ENCODE data around the gene GBE1.

GBE1 gene

DNA sequence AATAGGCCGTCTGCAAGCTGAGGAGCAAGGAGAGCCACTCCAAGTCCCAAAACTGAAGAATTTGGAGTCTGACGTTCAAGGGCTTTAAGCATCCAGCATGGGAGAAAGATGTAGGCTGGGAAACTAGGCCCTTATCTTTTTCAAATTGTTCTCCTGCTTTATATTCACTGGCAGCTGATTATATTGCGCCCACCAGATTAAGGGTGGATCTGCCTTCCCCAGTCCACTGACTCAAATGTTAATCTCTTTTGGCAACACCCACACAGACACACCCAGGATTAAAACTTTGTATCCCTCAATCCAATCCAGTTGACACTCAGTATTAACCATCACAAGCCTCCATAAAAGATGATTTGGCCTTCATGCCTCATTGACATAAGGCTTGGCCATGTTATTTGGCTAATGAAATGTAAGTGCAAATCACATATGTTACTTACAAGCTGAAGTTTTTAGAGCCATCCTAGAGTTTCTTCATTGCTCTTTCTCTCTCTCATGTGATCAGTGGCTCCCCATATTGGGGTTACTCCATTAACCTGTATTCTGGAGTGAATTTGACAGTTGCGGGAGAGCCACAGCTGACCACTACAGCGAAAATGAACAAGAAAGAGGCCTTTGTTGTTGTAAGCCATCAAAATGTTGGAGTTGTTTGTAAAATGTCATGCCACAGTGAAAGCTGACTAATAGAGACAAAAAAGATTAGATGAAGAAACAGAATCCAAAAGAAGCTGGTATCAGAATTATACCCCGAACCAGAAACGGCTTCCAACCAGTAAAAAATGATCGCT, 61.7 kb downstream of the GBE1 start:
- H3K4me3 Mint-ChIP-seq: no peak overlapping the region
- H3K27me3 Mint-ChIP-seq: no peaks in the 10 kb centered on the region
- no peak for DNase-seq

GRCh38 chr3:81696090-81696489, 65.4 kb downstream of the GBE1 start:
- no peak for DNase-seq
- Mint-ChIP-seq H3K4me1 (ENCODE audit: low read depth) (no peaks in the 10 kb centered on the region), H3K27me3 (no peaks in the 10 kb centered on the region), H3K36me3 (ENCODE audit: low read depth) (peaks cover 12% of the 10 kb centered on the region), H3K9me3 (no peaks in the 10 kb centered on the region), H3K27ac (no peak overlapping the region), H3K4me3 (no peak overlapping the region)

More for the DNA sequence above, 61.7 kb downstream of the GBE1 start:
- no peaks in the 10 kb centered on the region for H3K9me3 Mint-ChIP-seq
- no peak overlapping the region for H3K27ac Mint-ChIP-seq
- peaks cover 12% of the 10 kb centered on the region for H3K36me3 Mint-ChIP-seq (ENCODE audit: low read depth)
- no peaks in the 10 kb centered on the region for H3K4me1 Mint-ChIP-seq (ENCODE audit: low read depth)

- peaks cover 12% of the 10 kb centered on the region for H3K36me3 Mint-ChIP-seq (ENCODE audit: low read depth)
- H3K9me3 Mint-ChIP-seq: no peaks in the 10 kb centered on the region
- no peak for DNase-seq
- no peaks in the 10 kb centered on the region for H3K27me3 Mint-ChIP-seq
- no peak overlapping the region for H3K27ac Mint-ChIP-seq
- H3K4me1 Mint-ChIP-seq (ENCODE audit: low read depth): no peaks in the 10 kb centered on the region
- no peak overlapping the region for H3K4me3 Mint-ChIP-seq
These were observed 66.1 kb downstream of the GBE1 start for GRCh38 chr3:81695302-81695701.

DNA sequence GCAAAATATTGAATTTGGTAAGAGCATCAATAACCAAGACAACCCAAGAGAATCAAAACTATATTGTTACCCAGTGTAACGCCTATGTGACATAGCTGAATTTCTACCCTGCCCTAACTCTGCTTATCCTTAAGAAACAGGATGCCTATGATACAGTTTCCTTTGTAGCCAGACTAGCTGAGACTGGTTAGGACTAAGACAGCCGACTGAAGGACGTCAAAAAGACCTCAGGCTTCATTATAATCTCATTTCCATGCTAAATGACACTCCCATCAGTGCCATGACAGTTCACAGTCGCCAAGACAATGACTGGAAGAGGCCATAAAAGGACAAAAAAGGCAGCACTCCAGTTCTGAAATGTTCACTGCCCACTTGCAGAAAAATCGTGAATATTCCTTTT, 66.8 kb downstream of the GBE1 start:
- no peaks in the 10 kb centered on the region for H3K4me1 Mint-ChIP-seq (ENCODE audit: low read depth)
- peaks cover 8% of the 10 kb centered on the region for H3K36me3 Mint-ChIP-seq (ENCODE audit: low read depth)
- no peaks in the 10 kb centered on the region for H3K27me3 Mint-ChIP-seq
- H3K27ac Mint-ChIP-seq: no peak overlapping the region
- H3K9me3 Mint-ChIP-seq: no peaks in the 10 kb centered on the region
- H3K4me3 Mint-ChIP-seq: no peak overlapping the region
- no peak for DNase-seq

- Mint-ChIP-seq H3K36me3 (ENCODE audit: low read depth) (peaks cover 4% of the 10 kb centered on the region), H3K9me3 (no peaks in the 10 kb centered on the region), H3K27ac (no peak overlapping the region), H3K27me3 (no peaks in the 10 kb centered on the region), H3K4me1 (ENCODE audit: low read depth) (no peaks in the 10 kb centered on the region), H3K4me3 (no peak overlapping the region)
- DNase-seq: no peak
These were observed 68.7 kb downstream of the GBE1 start for GRCh38 chr3:81692766-81693165.

- H3K4me3 Mint-ChIP-seq: no peak overlapping the region
- no peak for DNase-seq
- no peaks in the 10 kb centered on the region for H3K9me3 Mint-ChIP-seq
- peaks cover 9% of the 10 kb centered on the region for H3K36me3 Mint-ChIP-seq (ENCODE audit: low read depth)
- no peak overlapping the region for H3K27ac Mint-ChIP-seq
- H3K4me1 Mint-ChIP-seq (ENCODE audit: low read depth): no peaks in the 10 kb centered on the region
- H3K27me3 Mint-ChIP-seq: no peaks in the 10 kb centered on the region
These were observed 71.8 kb downstream of the GBE1 start for GRCh38 chr3:81689617-81690016.

DNA sequence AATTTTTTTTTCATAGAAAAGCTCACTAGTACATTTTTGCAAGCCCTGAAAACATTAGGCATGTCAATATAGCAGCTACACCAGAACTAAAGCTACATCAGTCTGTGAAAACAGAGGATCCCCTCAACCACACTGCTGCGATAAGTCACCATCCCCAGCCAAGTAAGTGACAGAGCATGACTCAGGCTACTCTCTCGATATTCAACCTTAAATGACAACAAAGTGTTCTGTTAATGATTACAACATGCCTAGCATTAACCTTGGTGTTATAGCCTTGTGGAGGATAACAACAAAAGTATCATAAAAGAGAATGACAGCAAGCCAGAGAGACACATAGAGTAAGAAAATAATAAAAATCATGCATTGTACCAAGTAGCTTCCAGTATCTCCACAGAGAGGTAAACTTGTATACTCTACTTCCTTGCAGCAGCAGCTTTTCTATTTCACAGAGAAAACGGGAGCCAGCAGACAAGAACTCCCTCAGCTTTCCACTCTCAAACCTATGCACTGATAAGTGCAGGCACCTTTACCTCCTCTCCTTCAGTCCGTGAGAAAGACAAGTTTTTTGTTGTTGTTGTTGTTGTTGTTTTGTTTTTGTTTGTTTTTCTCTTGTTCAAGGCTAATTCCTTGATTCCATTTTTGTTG, 76.6 kb downstream of the GBE1 start:
- Mint-ChIP-seq H3K27me3 (no peaks in the 10 kb centered on the region), H3K36me3 (ENCODE audit: low read depth) (peaks cover 18% of the 10 kb centered on the region), H3K4me1 (ENCODE audit: low read depth) (no peaks in the 10 kb centered on the region), H3K9me3 (no peaks in the 10 kb centered on the region), H3K27ac (no peak overlapping the region), H3K4me3 (no peak overlapping the region)
- DNase-seq: no peak

- no peaks in the 10 kb centered on the region for H3K27me3 Mint-ChIP-seq
- H3K9me3 Mint-ChIP-seq: no peaks in the 10 kb centered on the region
- H3K36me3 Mint-ChIP-seq (ENCODE audit: low read depth): peaks cover 10% of the 10 kb centered on the region
- H3K4me1 Mint-ChIP-seq (ENCODE audit: low read depth): no peaks in the 10 kb centered on the region
- no peak overlapping the region for H3K4me3 Mint-ChIP-seq
- no peak for DNase-seq
- no peak overlapping the region for H3K27ac Mint-ChIP-seq
These were observed 84.6 kb downstream of the GBE1 start for GRCh38 chr3:81676706-81677456.

- no peaks in the 10 kb centered on the region for H3K27me3 Mint-ChIP-seq
- DNase-seq: no peak
- no peak overlapping the region for H3K27ac Mint-ChIP-seq
- no peaks in the 10 kb centered on the region for H3K36me3 Mint-ChIP-seq (ENCODE audit: low read depth)
- no peak overlapping the region for H3K4me3 Mint-ChIP-seq
- no peaks in the 10 kb centered on the region for H3K4me1 Mint-ChIP-seq (ENCODE audit: low read depth)
- H3K9me3 Mint-ChIP-seq: no peaks in the 10 kb centered on the region
These were observed 86.8 kb downstream of the GBE1 start for GRCh38 chr3:81674690-81675089.

GRCh38 chr3:81668283-81668682, 93.2 kb downstream of the GBE1 start:
- no peak for DNase-seq
- Mint-ChIP-seq H3K9me3 (no peaks in the 10 kb centered on the region), H3K27me3 (no peaks in the 10 kb centered on the region), H3K27ac (no peak overlapping the region), H3K36me3 (ENCODE audit: low read depth) (no peaks in the 10 kb centered on the region), H3K4me1 (ENCODE audit: low read depth) (no peaks in the 10 kb centered on the region), H3K4me3 (no peak overlapping the region)

GRCh38 chr3:81666502-81667121, 94.8 kb downstream of the GBE1 start:
- no peaks in the 10 kb centered on the region for H3K4me1 Mint-ChIP-seq (ENCODE audit: low read depth)
- no peaks in the 10 kb centered on the region for H3K27me3 Mint-ChIP-seq
- no peaks in the 10 kb centered on the region for H3K36me3 Mint-ChIP-seq (ENCODE audit: low read depth)
- H3K27ac Mint-ChIP-seq: no peak overlapping the region
- no peak for DNase-seq
- no peaks in the 10 kb centered on the region for H3K9me3 Mint-ChIP-seq
- no peak overlapping the region for H3K4me3 Mint-ChIP-seq

DNA sequence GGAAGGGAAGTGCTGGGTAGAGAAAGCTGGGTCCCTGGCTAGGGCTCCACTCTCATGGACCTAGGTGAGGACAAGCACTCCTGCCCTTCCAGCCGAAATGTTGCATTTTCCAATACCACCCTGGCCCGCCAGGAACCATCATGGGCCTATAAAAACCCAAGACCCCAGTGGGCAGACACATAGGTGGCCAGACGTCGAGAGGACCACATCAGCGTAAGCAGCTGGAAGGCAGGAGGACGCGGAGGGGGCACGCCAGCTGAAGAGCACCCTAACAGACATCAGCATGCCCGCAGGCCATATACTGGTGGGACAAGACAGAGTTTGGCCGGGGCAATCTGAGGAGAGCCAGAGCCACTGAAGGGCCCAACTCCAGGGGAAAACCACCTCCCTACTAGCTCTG, 98.3 kb downstream of the GBE1 start:
- DNase-seq: no peak
- Mint-ChIP-seq H3K4me1 (ENCODE audit: low read depth) (no peaks in the 10 kb centered on the region), H3K27ac (no peak overlapping the region), H3K36me3 (ENCODE audit: low read depth) (no peaks in the 10 kb centered on the region), H3K4me3 (no peak overlapping the region), H3K9me3 (no peaks in the 10 kb centered on the region), H3K27me3 (no peaks in the 10 kb centered on the region)

DNA sequence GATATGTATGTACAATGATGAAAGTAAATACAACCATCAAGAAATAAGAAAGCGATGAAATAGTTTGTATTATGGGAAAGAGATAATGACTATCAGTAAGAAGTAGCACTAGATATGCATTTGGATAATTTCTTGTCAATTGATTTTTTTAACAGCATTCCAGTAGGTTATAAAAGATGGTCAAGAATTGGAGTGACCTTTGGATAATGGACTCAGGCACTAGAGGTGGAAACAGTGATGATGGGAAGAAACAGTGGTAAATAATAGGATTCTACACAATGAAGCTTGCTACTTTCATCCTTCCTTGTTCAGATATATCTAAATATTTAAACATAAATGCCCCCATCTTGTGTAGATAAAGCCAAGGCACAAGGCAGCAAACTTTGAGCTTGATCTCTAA, 101.4 kb downstream of the GBE1 start:
- Mint-ChIP-seq H3K27ac (no peak overlapping the region), H3K36me3 (ENCODE audit: low read depth) (no peaks in the 10 kb centered on the region), H3K27me3 (no peaks in the 10 kb centered on the region), H3K4me3 (no peak overlapping the region), H3K9me3 (no peaks in the 10 kb centered on the region), H3K4me1 (ENCODE audit: low read depth) (no peaks in the 10 kb centered on the region)
- DNase-seq: no peak

DNA sequence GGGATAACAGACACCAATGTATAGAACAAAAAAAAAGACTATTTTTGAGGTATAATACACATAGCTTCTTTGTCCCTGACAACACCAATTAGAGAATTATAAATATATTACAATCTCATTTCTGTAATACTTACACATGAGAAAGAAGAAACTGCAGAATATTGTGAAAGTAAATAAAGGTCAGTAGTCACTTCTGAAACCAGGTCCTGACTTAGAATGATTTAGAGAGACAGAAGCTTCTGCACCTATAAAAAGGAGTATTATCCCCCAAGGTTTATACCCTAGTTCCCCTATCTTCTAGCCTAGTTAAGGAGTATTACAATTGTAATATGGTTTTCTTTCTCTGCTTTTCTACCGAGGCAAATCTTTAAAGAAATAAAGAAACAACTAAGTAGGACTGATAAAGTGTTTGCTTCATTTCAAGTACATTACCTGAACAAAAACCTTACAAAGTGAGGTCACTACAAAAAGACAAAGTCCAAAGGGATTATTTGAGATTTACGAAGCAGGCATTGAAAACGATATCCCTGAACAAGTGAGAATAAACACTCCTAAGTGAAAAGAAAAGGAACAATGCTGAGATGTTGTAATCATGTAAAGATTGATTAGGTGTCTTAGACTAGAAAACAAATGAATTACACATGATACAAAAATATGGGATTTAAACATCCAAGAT, 103.0 kb downstream of the GBE1 start:
- Mint-ChIP-seq H3K4me3 (no peak overlapping the region), H3K9me3 (no peaks in the 10 kb centered on the region), H3K27ac (no peak overlapping the region), H3K36me3 (ENCODE audit: low read depth) (no peaks in the 10 kb centered on the region), H3K27me3 (no peaks in the 10 kb centered on the region), H3K4me1 (ENCODE audit: low read depth) (no peaks in the 10 kb centered on the region)
- DNase-seq: no peak
